ENCODE data around the gene ITFG2. TPM values are rescaled to one million over a fixed set of nuclear protein-coding genes. Genes with fewer than 3 reads are reported as not detected.
A peak's percentile ranks its signal among the peaks of the same experiment; 100 is the strongest.
"Not testable (repeated sequence)": the region's sequence is repeated elsewhere in the genome, so short reads cannot be mapped to it uniquely, and the experiment has no call there.

Gene ITFG2
- 11.8 and 20.5 TPM in 2 replicates for total RNA-seq (2014; rRNA removed; shearing (Covaris generic))

DNA sequence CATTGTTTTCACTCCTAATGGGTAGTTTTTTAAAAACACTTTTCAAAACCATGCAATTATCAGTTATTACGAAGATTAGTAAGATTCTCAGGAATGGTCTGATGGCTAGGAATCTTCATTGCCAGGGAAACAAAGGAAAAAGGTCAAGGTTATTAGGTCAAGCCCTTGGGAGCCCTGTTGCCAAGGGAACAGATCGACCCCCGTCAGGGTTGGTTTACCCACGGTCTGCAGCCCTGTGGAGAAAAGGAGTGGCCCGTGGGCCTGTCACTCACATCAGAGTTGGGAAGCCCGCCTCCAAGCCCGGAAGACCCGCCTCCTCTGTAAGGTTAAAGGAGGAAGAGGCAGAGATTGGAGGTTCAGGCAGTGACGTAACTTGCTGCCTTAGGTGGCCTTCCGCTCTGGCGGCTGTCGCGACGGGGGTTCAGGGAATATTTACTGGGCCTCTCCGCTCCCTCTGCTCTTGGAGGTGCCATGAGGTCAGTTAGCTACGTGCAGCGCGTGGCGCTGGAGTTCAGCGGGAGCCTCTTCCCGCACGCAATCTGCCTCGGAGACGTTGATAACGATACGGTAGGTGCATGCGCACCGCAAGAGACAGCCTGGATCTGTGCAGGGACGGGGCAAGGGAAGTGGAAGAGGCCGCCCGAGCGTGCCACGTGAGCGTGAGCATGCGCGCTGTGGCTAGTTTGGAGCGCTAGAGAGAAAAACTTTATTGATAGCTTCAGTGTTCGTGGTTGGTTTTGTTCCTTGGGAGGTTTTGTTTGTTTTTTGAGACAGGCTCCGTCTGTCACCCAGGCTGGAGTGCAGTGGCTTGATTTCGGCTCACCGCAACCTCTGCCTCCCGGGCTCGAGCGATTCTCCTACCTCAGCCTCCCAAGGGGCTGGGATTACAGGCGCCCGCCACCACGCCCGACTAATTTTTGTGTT lies at the start of gene ITFG2:
Gene ITFG2, plus strand, starts transcription at position 379 of the 924 bp plus-strand sequence. Its CDS starts 93 bp downstream, at position 472.
- Histone ChIP-seq H3K4me3 (ENCODE audit: insufficient read depth, low read depth, low read length) (peak within 1 kb of the TSS; percentile 80), H3K36me3 (replicated peaks; ENCODE audit: control insufficient read depth, insufficient read depth, low read length) (no peaks in the 10 kb centered on the region; the same call in 1 of the 2 replicates), H3K27me3 (ENCODE audit: control insufficient read depth, insufficient read depth, low read length) (no peaks in the 10 kb centered on the region)
- peak; percentile 97 for DNase-seq

DNA sequence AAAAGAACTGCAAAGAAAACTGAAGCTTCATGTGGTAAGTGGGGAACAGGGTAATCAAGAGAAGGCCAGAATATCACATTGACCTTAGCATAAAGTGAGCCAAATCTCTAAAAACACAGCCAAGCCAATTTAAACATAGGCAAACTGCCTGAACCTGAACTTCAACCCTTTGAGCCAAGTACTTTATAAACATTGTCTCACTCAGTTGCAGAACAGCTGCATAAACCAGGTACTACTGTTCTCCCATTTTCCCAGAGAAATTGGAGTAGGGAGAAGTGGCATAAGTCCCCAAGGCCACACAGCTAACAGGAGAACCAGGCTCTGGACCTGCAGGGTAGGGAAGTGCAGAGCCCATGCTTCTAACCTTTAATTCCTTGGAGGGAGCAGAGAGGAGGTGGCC lies 48.1 kb upstream of the ITFG2 start:
- no peaks in the 10 kb centered on the region for H3K36me3 ChIP-seq (replicated peaks; ENCODE audit: control insufficient read depth, insufficient read depth, low read length)
- DNase-seq = no peak
- no peaks in the 10 kb centered on the region; the same call in 1 of the 2 replicates for H3K27me3 ChIP-seq (ENCODE audit: control insufficient read depth, insufficient read depth, low read length)
- no peak overlapping the region for H3K4me3 ChIP-seq (ENCODE audit: insufficient read depth, low read depth, low read length)

DNA sequence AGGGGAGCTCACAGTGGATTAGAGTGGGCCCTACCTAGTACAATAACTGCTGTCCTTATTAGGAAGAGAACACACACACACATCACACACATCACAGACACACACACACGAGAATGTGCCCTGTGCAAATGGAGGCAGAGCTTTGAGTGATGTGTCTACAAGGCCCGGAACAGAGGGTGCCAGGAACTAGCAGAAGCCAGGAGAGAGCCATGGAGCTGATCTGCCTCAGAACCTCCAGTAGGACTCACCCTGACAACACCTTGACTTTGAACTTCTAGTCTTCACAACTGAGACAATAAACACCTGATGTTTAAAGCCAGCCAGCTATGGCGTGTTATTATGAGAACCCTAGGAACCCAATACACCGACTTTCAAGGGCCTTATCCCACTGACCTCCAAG lies 47.4 kb upstream of the ITFG2 start:
- H3K27me3 ChIP-seq (ENCODE audit: control insufficient read depth, insufficient read depth, low read length) = no peaks in the 10 kb centered on the region; the same call in 1 of the 2 replicates
- no peak for DNase-seq
- no peak overlapping the region for H3K4me3 ChIP-seq (ENCODE audit: insufficient read depth, low read depth, low read length)
- no peaks in the 10 kb centered on the region for H3K36me3 ChIP-seq (replicated peaks; ENCODE audit: control insufficient read depth, insufficient read depth, low read length)

DNA sequence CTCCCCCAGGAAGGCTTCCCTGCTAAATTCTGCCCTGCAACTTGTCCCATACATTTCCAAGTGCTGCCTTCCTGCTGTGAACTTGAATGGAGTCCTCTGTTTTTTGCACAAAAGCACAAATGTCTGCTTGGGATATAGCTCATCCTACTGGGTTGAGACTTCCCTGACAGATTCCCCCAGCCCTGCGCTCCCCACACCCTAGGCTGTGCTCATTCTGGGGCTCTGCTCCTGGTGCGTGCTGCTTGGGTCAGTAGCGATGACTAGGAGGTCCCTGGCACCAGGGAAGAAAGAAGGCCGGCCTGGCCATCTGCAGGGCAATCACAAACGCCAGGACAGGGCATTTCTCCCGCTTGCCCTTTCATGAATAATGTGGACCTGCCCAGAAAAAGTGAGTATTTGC lies 46.9 kb upstream of the ITFG2 start:
- DNase-seq = no peak
- no peaks in the 10 kb centered on the region; the same call in 1 of the 2 replicates for H3K27me3 ChIP-seq (ENCODE audit: control insufficient read depth, insufficient read depth, low read length)
- no peaks in the 10 kb centered on the region for H3K36me3 ChIP-seq (replicated peaks; ENCODE audit: control insufficient read depth, insufficient read depth, low read length)
- H3K4me3 ChIP-seq (ENCODE audit: insufficient read depth, low read depth, low read length) = no peak overlapping the region

DNA sequence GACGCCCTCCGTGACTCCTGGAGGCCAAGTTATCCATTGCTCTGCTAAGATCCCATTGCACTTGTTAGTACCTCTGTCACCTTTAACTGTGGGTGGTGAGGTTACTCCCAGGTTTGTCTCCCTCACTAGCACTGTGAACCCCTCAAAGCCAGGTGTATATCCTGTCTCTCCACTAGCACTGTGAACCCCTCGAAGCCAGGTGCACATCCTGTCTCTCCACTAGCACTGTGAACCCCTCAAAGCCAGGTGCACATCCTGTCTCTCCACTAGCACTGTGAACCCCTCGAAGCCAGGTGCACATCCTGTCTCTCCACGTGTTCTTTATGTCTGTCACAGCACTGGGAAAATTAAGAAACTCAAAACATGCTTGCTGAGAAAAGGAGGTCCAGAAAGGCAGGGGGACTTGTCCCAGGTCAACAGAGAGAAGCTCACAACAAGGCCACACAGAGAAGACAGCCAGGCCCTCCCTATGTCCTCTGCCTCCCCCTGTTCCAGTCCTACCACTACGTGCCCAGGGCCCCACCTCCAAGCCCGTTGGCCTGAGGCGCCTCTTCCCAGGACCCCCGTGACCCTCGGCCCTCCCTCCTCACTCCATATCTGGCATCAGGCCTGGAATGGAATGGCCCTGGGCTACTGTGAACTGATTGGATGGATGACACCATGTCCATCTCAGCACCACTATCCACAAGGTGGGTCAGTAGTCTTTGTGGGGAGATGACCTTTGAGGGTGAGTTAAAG lies 44.1 kb upstream of the ITFG2 start:
- Histone ChIP-seq H3K36me3 (replicated peaks; ENCODE audit: control insufficient read depth, insufficient read depth, low read length) (no peaks in the 10 kb centered on the region), H3K27me3 (ENCODE audit: control insufficient read depth, insufficient read depth, low read length) (no peaks in the 10 kb centered on the region), H3K4me3 (ENCODE audit: insufficient read depth, low read depth, low read length) (no peak overlapping the region)
- DNase-seq = no peak

DNA sequence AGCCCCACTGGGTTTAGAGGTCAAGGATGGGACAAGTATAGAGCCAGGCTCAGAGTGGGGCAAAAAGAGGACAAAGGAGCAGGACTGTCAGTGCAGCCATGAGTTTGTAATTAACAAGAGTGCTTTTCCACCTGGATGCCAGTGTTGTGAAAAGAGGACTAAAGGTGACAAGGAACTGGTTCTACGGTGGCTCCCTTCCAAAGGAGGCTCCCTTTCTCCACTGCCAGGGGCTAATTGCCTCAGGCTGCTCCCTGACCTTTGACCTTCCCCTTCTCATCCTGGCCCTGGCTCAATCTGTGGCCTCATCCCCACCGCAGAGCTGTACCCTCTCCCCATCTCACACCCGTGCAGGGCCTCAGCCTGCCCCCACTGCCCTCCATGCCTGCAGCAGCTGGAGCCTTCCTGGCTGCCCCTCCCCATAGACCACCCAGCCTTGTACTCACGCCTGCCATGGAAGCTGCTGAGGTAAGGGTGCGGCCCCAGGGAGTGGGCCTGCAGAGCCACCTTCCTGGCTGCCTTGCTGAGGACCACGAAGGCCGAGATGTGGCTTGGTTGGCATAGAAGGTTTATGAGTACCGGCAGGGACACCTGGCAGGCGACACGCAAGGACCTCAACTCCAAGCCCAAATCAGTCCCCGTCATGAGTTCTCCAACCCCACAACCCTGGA lies 42.5 kb upstream of the ITFG2 start:
- no peak for DNase-seq
- no peak overlapping the region for H3K4me3 ChIP-seq (ENCODE audit: insufficient read depth, low read depth, low read length)
- no peaks in the 10 kb centered on the region for H3K27me3 ChIP-seq (ENCODE audit: control insufficient read depth, insufficient read depth, low read length)
- no peaks in the 10 kb centered on the region for H3K36me3 ChIP-seq (replicated peaks; ENCODE audit: control insufficient read depth, insufficient read depth, low read length)

DNA sequence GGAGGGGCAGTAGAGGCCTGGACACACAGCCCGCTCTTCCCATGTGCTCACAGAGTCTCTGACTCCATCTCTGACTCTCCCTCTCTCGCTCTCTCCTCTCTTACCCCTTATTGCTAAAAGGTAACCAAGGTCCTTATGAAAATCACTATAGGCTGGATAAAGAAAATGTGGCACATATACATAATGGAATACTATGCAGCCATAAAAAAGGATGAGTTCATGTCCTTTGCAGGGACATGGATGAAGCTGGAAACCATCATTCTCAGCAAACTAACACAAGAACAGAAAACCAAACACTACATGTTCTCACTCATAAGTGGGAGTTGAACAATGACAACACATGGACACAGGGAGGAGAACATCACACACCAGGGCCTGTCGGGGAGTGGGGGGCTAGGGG lies 41.9 kb upstream of the ITFG2 start:
- H3K27me3 ChIP-seq (ENCODE audit: control insufficient read depth, insufficient read depth, low read length) = not testable (repeated sequence)

DNA sequence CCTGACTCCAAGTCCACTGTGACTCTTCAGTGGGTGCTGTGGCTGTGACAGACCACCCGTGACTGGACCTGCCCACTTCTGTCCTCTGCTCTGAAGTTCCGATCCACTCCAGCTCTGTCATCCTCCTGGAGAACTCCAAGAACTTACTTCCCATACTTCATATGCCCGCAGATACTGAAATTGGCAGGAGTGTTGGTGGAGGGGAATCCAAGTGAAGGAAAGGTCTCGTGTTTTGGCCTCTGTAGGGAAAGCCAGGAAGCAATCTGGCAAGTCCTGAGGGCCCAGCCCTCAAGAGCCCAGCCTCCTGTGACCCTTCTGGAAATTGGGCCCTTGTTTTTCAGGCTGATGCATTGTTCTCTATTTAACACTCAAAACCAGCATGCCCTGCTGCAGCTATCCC lies 40.1 kb upstream of the ITFG2 start:
- Histone ChIP-seq H3K36me3 (replicated peaks; ENCODE audit: control insufficient read depth, insufficient read depth, low read length) (no peaks in the 10 kb centered on the region), H3K27me3 (ENCODE audit: control insufficient read depth, insufficient read depth, low read length) (no peaks in the 10 kb centered on the region), H3K4me3 (ENCODE audit: insufficient read depth, low read depth, low read length) (no peak overlapping the region)
- DNase-seq = no peak

More for the DNA sequence above, 41.9 kb upstream of the ITFG2 start:
- not testable (repeated sequence) for DNase-seq; H3K4me3 ChIP-seq (ENCODE audit: insufficient read depth, low read depth, low read length); H3K36me3 ChIP-seq (replicated peaks; ENCODE audit: control insufficient read depth, insufficient read depth, low read length)

DNA sequence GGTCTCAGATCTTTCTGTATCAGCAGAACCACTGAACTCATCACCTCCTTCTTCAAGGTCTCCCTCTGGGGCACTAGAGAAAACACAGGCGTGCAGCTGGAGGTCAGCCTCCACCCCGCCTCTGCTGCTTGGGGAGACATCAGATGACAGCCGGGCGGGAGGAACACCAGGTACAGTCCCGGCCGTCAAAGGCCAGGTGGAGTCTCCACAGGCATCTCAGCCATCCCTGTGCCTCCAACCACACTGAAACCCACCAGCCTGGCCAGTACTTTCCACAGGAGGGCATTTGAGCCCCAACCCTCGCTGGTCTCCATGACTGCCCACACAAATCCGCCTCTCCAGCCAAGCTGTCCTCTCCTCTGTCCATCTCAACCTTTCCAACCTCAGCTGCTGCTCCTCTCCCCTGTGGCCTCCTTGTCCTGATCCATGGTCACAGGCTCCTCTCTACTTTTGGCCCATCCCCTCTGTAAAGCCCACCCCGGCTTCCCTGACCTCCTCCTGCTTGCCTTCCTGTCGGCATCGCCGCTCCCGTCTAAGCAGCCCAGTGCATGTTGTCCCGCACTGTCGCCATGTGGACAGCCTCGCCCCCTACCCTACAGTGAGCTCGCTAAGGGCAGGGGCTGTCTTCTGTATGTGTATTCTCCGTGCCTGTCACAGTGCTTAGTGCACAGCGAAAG lies 39.1 kb upstream of the ITFG2 start:
- no peak overlapping the region for H3K4me3 ChIP-seq (ENCODE audit: insufficient read depth, low read depth, low read length)
- no peaks in the 10 kb centered on the region for H3K36me3 ChIP-seq (replicated peaks; ENCODE audit: control insufficient read depth, insufficient read depth, low read length)
- no peaks in the 10 kb centered on the region for H3K27me3 ChIP-seq (ENCODE audit: control insufficient read depth, insufficient read depth, low read length)
- DNase-seq = no peak

DNA sequence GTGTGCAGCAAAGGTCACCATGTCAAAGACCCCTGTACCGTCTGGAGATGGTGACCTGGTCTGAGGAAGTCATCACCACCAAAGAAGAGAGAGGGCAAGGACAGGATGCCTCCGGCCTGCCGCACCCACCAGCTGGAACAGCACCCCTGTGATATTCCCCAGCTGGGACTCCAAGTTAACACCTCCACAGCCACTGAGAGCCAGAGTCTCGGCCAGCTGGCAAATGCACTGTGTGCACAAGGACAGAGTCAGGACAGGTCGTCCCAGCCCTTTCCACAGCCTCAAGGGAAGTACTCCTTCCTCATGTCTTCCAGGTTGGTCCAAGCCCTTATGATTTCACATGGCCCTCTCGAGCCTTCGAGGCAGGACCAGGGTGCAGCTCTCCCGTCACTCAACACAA lies 37.0 kb upstream of the ITFG2 start:
- Histone ChIP-seq H3K4me3 (ENCODE audit: insufficient read depth, low read depth, low read length) (no peak overlapping the region), H3K36me3 (replicated peaks; ENCODE audit: control insufficient read depth, insufficient read depth, low read length) (no peaks in the 10 kb centered on the region), H3K27me3 (ENCODE audit: control insufficient read depth, insufficient read depth, low read length) (no peaks in the 10 kb centered on the region)
- no peak for DNase-seq

DNA sequence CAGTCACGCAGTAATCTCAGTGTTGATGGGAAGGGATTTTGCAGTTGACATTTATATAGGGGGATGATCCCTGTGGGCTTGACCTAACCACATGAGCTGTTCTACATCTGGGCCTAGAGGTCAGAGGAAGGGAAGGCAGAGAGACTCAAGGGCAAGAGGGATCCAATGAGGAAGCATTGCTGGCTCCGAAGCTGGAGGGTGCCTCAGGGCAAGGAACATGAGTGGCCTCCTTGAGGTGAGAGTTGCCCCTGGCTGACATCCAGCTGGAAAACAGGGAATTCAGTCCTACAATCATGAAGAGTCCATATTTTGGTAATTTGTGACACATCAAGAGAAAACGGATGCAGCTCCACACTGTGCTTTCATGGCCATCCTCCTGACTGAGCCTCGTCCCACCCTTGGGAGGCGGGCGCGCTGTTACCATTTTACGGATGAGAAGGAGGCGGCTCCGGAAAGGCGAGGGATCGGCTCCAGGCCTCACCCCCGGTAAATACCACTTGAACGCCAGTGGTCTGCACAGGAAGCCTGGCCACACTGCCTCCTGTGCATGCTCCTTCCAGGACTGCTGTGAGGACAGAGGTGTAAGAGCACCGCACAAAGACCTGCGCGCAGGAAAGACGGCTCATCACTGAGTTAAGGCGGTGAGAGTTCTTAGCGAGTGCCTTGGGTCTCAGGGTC lies 36.2 kb upstream of the ITFG2 start:
- no peaks in the 10 kb centered on the region for H3K27me3 ChIP-seq (ENCODE audit: control insufficient read depth, insufficient read depth, low read length)
- H3K4me3 ChIP-seq (ENCODE audit: insufficient read depth, low read depth, low read length) = no peak overlapping the region
- H3K36me3 ChIP-seq (replicated peaks; ENCODE audit: control insufficient read depth, insufficient read depth, low read length) = no peaks in the 10 kb centered on the region
- no peak for DNase-seq

DNA sequence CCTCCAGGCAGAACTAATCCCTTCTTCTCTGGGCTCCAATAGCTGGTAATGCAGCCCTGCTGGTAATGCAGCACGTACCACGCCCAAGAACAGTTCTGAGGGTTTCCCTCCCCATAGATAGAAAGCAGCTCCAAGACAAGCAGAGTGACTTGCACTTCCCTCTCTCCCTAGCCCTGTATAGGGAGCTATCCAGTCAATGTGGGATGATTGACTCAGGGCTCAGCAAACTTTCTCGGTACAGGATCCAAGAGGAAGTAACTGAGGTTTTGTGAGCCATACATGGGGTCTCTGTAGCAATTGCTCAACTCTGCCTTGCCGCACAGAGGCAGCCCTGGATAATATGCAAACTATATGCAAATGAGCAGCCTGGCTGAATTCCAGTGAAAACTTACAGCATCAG lies 33.2 kb upstream of the ITFG2 start:
- Histone ChIP-seq H3K4me3 (ENCODE audit: insufficient read depth, low read depth, low read length) (no peak overlapping the region), H3K36me3 (replicated peaks; ENCODE audit: control insufficient read depth, insufficient read depth, low read length) (no peaks in the 10 kb centered on the region), H3K27me3 (ENCODE audit: control insufficient read depth, insufficient read depth, low read length) (no peaks in the 10 kb centered on the region; the same call in 1 of the 2 replicates)
- peak; percentile 74 for DNase-seq

DNA sequence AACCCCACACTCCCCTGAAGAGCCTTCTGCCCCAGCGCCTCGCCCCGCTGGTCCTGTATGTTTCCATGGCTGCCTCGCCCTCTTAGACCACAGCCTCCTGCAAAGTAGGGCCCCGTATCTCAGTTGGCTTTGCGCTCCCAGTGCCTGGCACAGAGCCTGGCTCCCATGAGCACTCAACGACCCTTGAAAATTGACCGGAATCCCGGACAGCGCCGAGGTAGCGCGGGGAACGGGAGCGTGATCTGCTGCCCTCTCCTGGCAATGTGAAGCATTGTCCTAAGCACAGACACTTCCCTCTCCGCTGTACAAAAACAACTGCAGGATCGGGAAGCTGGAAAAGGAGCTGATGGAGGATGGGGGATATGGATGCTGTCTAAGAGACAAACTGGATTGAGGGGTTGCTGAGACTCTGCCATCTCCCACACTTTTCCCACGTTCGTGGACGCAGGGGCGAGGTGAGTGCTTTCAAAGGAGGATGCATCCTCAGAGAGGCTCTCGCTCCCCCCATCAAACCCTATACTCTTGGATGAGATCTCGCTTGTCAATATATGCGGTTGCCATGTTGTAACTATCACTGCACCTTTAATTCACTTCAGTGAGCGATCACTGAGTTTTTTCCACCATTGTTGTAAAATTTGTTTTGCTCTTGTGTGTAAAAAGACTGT lies 28.4 kb upstream of the ITFG2 start:
- no peak overlapping the region for H3K4me3 ChIP-seq (ENCODE audit: insufficient read depth, low read depth, low read length)
- DNase-seq = peak; percentile 83
- H3K27me3 ChIP-seq (ENCODE audit: control insufficient read depth, insufficient read depth, low read length) = no peaks in the 10 kb centered on the region; the same call in 1 of the 2 replicates

More for the DNA sequence above, 28.4 kb upstream of the ITFG2 start:
- no peaks in the 10 kb centered on the region for H3K36me3 ChIP-seq (replicated peaks; ENCODE audit: control insufficient read depth, insufficient read depth, low read length)

All from H7 (cell line).